Measurements from ENCODE around the gene TEX261. TPM values are rescaled to one million over a fixed set of nuclear protein-coding genes. Genes with fewer than 3 reads are reported as not detected.
"Not testable (repeated sequence)": the region's sequence is repeated elsewhere in the genome, so short reads cannot be mapped to it uniquely, and the experiment has no call there.

TEX261 gene
- total and polyA plus RNA-seq, 12 donors: 17.5 to 67.0 (median 42.1) TPM

GRCh38 chr2:71023553-71024243 is 29.0 kb upstream of the TEX261 start:
- DNase-seq; H3K36me3 ChIP-seq; H3K27ac ChIP-seq; H3K4me1 ChIP-seq; H3K9me3 ChIP-seq; ATAC-seq; H3K4me3 ChIP-seq; intact Hi-C loops (cut with DNase I): not testable (repeated sequence)
- TF ChIP-seq CTCF (IDR thresholded peaks at IDR 0.05): peak in 3 of 9 donors; percentile 6 to 26 (median 11)
- 74 to 76% methylated on average over 15 of the region's 15 CpGs for WGBS, 2 donors
- peaks cover 0 to 10% (median 0%) of the 10 kb centered on the region in 7 donors for H3K27me3 ChIP-seq

GRCh38 chr2:71021394-71021793 is 26.7 kb upstream of the TEX261 start:
- intact Hi-C loops (cut with DNase I); H3K4me3 ChIP-seq; H3K4me1 ChIP-seq; DNase-seq; H3K27ac ChIP-seq; ATAC-seq; H3K9me3 ChIP-seq; H3K36me3 ChIP-seq: not testable (repeated sequence)
- H3K27me3 ChIP-seq: peaks cover 0 to 10% (median 0%) of the 10 kb centered on the region in 7 donors
- 75 to 83% methylated on average over 14 of the region's 14 CpGs for WGBS, 2 donors

GRCh38 chr2:71019989-71020388 is 25.3 kb upstream of the TEX261 start:
- H3K9me3 ChIP-seq; H3K27ac ChIP-seq; ATAC-seq; DNase-seq; intact Hi-C loops (cut with DNase I); H3K27me3 ChIP-seq; H3K4me3 ChIP-seq; H3K36me3 ChIP-seq; H3K4me1 ChIP-seq: not testable (repeated sequence)
- 83 to 89% methylated on average over 6 of the region's 6 CpGs for WGBS, 2 donors

GRCh38 chr2:71018625-71019024 is 24.0 kb upstream of the TEX261 start:
- no peak for DNase-seq
- no peak for TF ChIP-seq CTCF (IDR thresholded peaks at IDR 0.05)

GRCh38 chr2:71011786-71012185 is 17.1 kb upstream of the TEX261 start:
- H3K9me3 ChIP-seq; ATAC-seq; H3K27ac ChIP-seq; DNase-seq; H3K4me3 ChIP-seq; intact Hi-C loops (cut with DNase I); H3K36me3 ChIP-seq; H3K4me1 ChIP-seq: not testable (repeated sequence)
- peaks cover 0 to 48% (median 24%) of the 10 kb centered on the region in 7 donors for H3K27me3 ChIP-seq
- WGBS, 2 donors: 23 to 39% methylated on average over 6 of the region's 6 CpGs

More at GRCh38 chr2:71018625-71019024, 24.0 kb upstream of the TEX261 start:
- Histone ChIP-seq H3K27me3 (peaks cover 0 to 11% (median 3%) of the 10 kb centered on the region in 7 donors), H3K9me3 (peaks cover 0 to 3% (median 0%) of the 10 kb centered on the region in 11 donors), H3K36me3 (no peaks in the 10 kb centered on the region), H3K4me3 (no peak overlapping the region), H3K27ac (no peak overlapping the region), H3K4me1 (no peaks in the 10 kb centered on the region)
- intact Hi-C loops (cut with DNase I): no loop called here
- 86 to 88% methylated on average over 8 of the region's 8 CpGs for WGBS, 2 donors
- ATAC-seq: no peak

- ATAC-seq: no peak
- 89 to 92% methylated on average over 13 of the region's 13 CpGs for WGBS, 2 donors
- H3K27me3 ChIP-seq: peaks cover 0 to 35% (median 19%) of the 10 kb centered on the region in 7 donors
- H3K4me1 ChIP-seq: no peaks in the 10 kb centered on the region
- DNase-seq: no peak
- TF ChIP-seq CTCF (IDR thresholded peaks at IDR 0.05): no peak
- H3K36me3 ChIP-seq: no peaks in the 10 kb centered on the region
- no peak overlapping the region for H3K4me3 ChIP-seq
- intact Hi-C loops (cut with DNase I): no loop called here
- no peak overlapping the region for H3K27ac ChIP-seq
- H3K9me3 ChIP-seq: no peaks in the 10 kb centered on the region
Measured at GRCh38 chr2:71008342-71008741, 13.7 kb upstream of the TEX261 start.
